ENCODE results near the gene GARIN5B. TPM values are rescaled to one million over a fixed set of nuclear protein-coding genes. Genes with fewer than 3 reads are reported as not detected.

GARIN5B gene
- total RNA-seq, 1 donor = not detected

Other genes starting within 250 kb of the GARIN5B start
- gene PPP1R12C, start 245.6 kb downstream of the GARIN5B start, total RNA-seq (ENCODE audit: low replicate concordance) = 46.3 and 75.2 TPM in 2 replicates
- gene TNNT1, start 214.1 kb downstream of the GARIN5B start, total RNA-seq (ENCODE audit: low replicate concordance) = 1.1 and 4.3 TPM in 2 replicates
- gene TNNI3, start 205.5 kb downstream of the GARIN5B start, total RNA-seq (ENCODE audit: low replicate concordance) = not detected in 2 replicates
- 0.33 and 1.5 TPM in 2 replicates for gene DNAAF3, start 196.6 kb downstream of the GARIN5B start, total RNA-seq (ENCODE audit: low replicate concordance)
- gene SYT5, start 183.0 kb downstream of the GARIN5B start, total RNA-seq (ENCODE audit: low replicate concordance) = 0.45 TPM in 1 of 2 replicates, not detected in the other
- gene PTPRH, start 153.8 kb downstream of the GARIN5B start, total RNA-seq (ENCODE audit: low replicate concordance) = 6.5 and 7.8 TPM in 2 replicates
- gene TMEM86B, start 134.5 kb downstream of the GARIN5B start, total RNA-seq (ENCODE audit: low replicate concordance) = 1.7 and 1.8 TPM in 2 replicates
- 39.0 and 41.5 TPM in 2 replicates for gene PPP6R1, start 104.2 kb downstream of the GARIN5B start, total RNA-seq (ENCODE audit: low replicate concordance)
- 29.1 and 48.3 TPM in 2 replicates for gene HSPBP1, start 83.2 kb downstream of the GARIN5B start, total RNA-seq (ENCODE audit: low replicate concordance)
- 5.2 and 9.0 TPM in 2 replicates for gene BRSK1, start 79.3 kb downstream of the GARIN5B start, total RNA-seq (ENCODE audit: low replicate concordance)
- gene TMEM150B, start 37.9 kb downstream of the GARIN5B start, total RNA-seq (ENCODE audit: low replicate concordance) = not detected in 2 replicates
- gene KMT5C, start 23.4 kb downstream of the GARIN5B start, total RNA-seq (ENCODE audit: low replicate concordance) = 6.7 and 22.2 TPM in 2 replicates
- gene COX6B2, start 8.5 kb downstream of the GARIN5B start, total RNA-seq (ENCODE audit: low replicate concordance) = not detected in 2 replicates
- 1.6 and 2.2 TPM in 2 replicates for gene IL11, start 7.2 kb upstream of the GARIN5B start, total RNA-seq (ENCODE audit: low replicate concordance)
- not detected in 2 replicates for gene TMEM190, start 13.6 kb upstream of the GARIN5B start, total RNA-seq (ENCODE audit: low replicate concordance)
- gene TMEM238, start 21.0 kb upstream of the GARIN5B start, total RNA-seq (ENCODE audit: low replicate concordance) = not detected in 2 replicates
- gene RPL28, start 22.7 kb upstream of the GARIN5B start, total RNA-seq (ENCODE audit: low replicate concordance) = 88.6 and 829 TPM in 2 replicates
- gene UBE2S, start 44.5 kb upstream of the GARIN5B start, total RNA-seq (ENCODE audit: low replicate concordance) = 22.6 and 65.4 TPM in 2 replicates
- gene SHISA7, start 80.0 kb upstream of the GARIN5B start, total RNA-seq (ENCODE audit: low replicate concordance) = not detected in 2 replicates
- 24.4 and 41.3 TPM in 2 replicates for gene ISOC2, start 98.4 kb upstream of the GARIN5B start, total RNA-seq (ENCODE audit: low replicate concordance)
- gene C19orf85, start 101.5 kb upstream of the GARIN5B start, total RNA-seq (ENCODE audit: low replicate concordance) = not detected in 2 replicates
- 0.33 and 3.8 TPM in 2 replicates for gene ZNF628, start 113.4 kb upstream of the GARIN5B start, total RNA-seq (ENCODE audit: low replicate concordance)
- gene NAT14, start 121.9 kb upstream of the GARIN5B start, total RNA-seq (ENCODE audit: low replicate concordance) = 8.3 and 17.5 TPM in 2 replicates
- 10.7 and 18.7 TPM in 2 replicates for gene SSC5D, start 125.2 kb upstream of the GARIN5B start, total RNA-seq (ENCODE audit: low replicate concordance)
- not detected in 2 replicates for gene SBK2, start 173.9 kb upstream of the GARIN5B start, total RNA-seq (ENCODE audit: low replicate concordance)
- gene SBK3, start 182.3 kb upstream of the GARIN5B start, total RNA-seq (ENCODE audit: low replicate concordance) = 0.25 TPM in 1 of 2 replicates, not detected in the other
- gene ZNF579, start 217.6 kb upstream of the GARIN5B start, total RNA-seq (ENCODE audit: low replicate concordance) = 4.4 and 7.9 TPM in 2 replicates
- 3.5 and 4.7 TPM in 2 replicates for gene FIZ1, start 236.3 kb upstream of the GARIN5B start, total RNA-seq (ENCODE audit: low replicate concordance)
- gene ZNF524, start 237.0 kb upstream of the GARIN5B start, total RNA-seq (ENCODE audit: low replicate concordance) = 1.7 and 10.8 TPM in 2 replicates
- 0.08 and 1.5 TPM in 2 replicates for gene ZNF865, start 242.4 kb upstream of the GARIN5B start, total RNA-seq (ENCODE audit: low replicate concordance)

Data from fibroblast of the aortic adventitia (primary cell).